Measurements from ENCODE around the gene MAPK10. TPM values are rescaled to one million over a fixed set of nuclear protein-coding genes. Genes with fewer than 3 reads are reported as not detected.
"Not testable (repeated sequence)": the region's sequence is repeated elsewhere in the genome, so short reads cannot be mapped to it uniquely, and the experiment has no call there.

MAPK10 gene
- polyA plus RNA-seq, 1 donor: 3.3 TPM

DNA sequence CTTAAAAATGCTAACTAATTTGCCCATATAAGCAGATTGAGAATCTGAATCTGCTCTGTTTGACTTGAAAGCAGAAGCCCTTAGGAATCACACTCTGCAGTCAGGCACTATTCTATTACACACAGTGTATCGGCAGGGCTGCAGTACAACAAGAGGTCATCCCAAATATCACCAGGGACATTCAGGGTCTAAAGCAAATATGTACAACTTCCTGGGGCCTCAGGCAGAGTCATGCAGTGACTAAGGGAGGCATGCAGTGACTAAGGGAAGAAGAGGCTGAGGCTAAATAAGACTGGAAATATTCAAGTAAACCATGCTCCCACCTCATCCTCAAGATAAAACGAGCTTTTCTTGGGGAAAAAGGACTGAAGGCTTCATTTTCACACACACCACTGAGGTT, 20.9 kb downstream of the MAPK10 start:
- DNase-seq (ENCODE audit: low read depth): no peak

DNA sequence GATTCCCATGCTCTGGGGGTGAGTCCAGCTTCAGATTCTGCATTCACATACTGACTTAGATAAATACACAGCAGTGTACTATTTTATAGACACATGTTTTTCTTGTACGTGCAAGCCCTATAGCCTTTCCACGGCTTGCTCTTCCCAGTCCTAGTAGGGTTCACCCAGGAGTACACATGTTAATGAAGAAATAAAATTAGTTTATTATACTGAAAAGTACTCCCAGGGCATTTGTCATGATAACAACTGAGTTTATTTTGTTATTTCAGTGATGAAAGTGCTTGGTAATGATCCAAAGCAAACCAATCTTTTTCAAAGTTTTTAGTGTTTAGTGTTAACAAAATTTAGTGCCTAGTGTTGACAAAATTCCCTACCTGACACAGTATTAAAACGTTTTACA, 21.3 kb downstream of the MAPK10 start:
- DNase-seq (ENCODE audit: low read depth): no peak

DNA sequence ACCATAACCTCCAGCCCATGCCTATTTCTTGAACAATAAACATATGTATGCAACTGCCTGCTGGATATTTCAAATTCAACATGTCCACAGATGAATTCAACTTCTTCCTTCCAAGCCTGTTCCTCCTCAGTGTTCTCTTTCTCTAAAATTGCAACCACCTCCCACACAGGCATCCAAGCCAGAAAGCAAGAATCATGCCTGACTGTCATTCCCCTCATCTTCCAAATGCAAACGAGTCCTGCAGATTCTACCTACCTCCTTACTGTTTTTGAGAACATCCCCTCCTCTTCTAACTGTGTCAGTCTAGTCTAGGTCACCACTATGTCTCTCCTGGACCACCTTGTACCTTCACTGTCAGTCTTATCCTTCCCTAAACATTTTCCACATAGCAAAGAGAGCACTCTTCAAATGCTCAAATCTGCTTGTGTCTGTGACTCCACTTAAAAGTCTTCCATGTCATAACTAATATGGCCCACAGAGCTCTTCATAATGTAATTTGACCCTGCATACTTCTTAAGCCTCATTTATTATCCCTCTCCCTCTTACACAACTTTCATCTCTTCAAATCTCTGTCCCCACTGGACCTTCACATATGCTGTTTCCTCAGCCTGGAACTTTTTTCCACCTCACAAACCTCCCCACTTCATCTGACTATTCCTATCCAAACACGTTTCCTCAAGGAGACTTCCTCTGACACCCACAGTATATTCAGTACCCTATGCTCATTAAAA, 25.7 kb downstream of the MAPK10 start:
- DNase-seq (ENCODE audit: low read depth): no peak

DNA sequence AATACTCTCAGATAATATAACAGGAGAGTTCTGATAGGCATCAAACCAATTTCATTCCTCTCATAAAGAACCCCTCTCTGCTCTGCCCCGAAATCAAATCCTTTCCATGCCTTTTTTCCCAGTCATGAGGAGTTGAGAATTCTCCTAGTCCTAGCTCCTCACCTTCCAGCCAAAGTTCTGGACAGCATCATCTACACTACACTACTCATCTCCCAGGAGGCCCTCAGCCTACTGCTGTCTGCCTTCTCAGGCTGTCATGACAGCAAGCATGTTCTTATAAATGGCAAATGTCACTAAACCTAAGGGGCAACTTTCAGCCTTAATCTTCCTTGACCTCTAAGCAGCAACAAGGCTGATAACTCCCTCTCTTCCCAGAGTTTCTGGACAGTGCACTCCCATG, 26.6 kb downstream of the MAPK10 start:
- no peak for DNase-seq (ENCODE audit: low read depth)

DNA sequence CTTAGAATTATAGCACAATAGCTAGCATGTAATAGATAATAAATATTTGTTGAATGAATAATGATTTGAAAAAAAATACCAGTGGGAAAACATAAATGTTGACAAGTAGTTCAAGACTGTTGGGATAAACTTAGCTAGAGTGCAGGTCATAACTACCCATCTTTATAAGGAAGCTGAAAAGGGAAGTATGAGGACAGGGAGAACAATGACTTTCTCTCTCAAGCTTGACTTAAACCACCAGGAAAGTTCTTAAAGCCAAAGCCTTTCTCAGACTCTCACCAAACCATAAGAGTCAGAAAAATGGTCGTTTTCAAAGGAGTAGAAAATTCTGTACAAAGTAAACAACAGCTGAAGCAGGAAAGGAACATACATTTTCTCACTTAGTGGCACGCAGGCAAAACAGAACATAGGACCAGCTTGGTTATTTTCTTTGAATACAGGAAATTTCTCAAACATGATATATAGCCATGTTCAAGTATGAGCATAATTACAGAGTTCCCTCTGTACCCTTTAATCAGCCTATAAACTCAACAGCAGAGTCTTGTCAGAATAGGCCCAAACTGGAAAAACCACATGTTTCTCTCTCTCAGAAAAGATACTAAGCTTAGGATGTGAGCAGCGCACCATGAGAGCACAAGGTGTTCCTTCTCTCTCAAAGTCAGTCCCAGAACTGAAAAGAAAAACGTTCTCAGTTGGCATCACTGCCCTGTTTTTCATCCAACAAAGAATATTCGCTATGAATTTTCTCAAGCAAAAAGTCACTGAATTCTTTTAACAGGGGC, 28.7 kb downstream of the MAPK10 start:
- no peak for DNase-seq (ENCODE audit: low read depth)

DNA sequence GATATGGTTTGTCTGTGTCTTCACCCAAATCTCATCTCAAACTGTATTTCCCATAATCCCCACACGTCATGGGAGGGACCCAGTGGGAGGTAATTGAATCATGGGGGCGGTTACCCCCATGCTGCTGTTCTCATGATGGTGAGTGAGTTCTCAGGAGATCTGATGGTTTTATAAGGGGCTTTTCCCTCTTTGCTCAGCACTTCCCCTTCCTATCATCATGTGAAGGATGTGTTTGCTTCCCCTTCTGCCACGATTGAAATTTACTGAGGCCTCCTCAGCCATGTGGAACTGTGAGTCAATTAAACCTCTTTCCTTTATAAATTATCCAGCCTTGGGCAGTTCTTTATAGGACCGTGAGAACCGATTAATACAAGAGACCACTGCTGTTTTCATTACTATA, 29.4 kb downstream of the MAPK10 start:
- DNase-seq (ENCODE audit: low read depth): not testable (repeated sequence)

DNA sequence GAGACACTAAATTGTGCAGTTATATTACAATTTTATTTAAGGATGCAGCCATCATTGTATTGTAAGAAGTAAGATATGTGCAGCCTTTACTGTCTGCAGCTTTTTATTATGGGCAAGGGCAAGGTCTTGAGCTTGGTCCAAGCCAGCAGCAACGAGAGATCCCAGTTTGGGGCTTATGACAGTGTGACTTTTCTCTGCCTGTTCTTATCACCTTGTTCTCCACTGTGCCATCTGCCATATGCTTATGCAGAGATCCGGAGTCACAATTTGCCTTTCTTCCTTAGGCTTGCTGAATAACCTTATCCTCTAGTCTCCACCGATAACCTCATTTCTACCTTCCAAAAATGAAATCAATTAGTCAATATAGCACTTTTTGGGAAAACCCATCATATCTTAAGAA, 30.4 kb downstream of the MAPK10 start:
- no peak for DNase-seq (ENCODE audit: low read depth)

DNA sequence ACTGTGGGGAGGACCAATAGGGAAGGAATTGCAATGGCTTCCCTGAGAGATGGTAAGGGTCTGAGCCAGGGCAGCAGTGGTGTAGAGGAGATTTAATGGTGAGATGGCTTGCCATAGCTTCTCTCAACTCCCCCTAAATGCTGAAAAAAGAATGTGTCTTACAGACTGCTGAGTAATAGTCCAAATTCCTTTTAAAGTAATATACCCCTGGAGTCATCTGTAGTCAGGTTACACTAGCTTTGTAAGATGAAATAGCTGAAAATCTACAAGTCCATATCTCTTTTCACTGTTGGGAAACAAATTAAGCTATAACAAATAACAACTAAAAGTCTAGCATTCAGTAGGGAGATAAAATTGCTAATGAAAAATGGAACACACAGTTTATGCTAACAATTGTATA, 33.5 kb downstream of the MAPK10 start:
- DNase-seq (ENCODE audit: low read depth): no peak

DNA sequence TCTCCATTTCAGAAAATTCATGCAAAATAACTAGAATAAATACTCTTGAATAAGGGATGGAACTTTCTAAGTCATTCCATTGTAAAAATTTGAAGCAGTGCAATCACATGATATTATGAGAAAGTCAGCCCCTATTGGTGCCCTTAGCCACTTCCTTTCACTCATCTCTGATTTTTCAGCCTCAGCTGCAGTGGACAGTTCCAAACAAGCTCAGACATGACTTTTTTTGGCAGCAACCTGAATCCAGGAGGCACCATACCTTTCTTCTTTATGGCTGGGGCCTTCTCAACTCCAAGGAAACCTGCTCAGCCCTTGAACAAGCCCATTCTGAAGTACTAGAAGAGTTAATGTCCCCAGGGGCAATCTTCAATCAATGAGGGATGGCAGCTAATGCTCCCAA, 40.5 kb downstream of the MAPK10 start:
- no peak for DNase-seq (ENCODE audit: low read depth)

DNA sequence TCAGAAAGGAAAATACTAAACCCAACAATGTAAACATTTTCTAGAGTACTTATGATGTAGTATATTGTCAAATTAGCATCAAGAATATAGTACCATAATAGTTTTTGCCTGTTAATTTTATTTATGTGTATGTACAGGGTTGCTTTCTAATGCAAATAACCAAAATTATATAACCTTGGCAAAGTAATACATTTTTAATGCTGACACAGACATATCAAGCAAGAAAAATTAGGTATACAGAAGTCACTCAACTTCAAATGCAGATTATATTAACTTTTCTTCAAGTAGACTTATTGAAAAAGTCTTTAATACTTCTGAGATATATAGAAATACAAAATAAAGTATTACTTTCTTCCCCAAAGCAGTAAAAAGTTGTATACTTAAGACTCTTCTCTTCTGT, 44.3 kb downstream of the MAPK10 start:
- DNase-seq (ENCODE audit: low read depth): no peak

DNA sequence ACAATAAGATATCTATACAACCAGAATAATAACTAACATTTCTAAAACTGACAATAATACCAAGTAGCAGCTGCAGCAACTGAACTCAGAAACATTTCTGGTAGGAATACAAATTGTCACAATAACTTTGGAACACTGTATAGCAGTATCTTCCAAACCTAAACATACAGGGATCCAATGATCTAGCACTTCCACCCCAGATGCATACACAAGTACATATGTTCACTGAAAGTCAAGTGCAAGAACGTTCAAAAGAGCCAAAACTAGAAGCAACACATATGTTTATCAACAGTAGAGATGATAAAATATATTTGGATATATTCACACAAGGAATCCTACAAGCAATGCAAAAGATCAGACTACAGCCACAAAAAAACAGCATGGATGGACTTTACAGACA, 46.2 kb downstream of the MAPK10 start:
- no peak for DNase-seq (ENCODE audit: low read depth)

DNA sequence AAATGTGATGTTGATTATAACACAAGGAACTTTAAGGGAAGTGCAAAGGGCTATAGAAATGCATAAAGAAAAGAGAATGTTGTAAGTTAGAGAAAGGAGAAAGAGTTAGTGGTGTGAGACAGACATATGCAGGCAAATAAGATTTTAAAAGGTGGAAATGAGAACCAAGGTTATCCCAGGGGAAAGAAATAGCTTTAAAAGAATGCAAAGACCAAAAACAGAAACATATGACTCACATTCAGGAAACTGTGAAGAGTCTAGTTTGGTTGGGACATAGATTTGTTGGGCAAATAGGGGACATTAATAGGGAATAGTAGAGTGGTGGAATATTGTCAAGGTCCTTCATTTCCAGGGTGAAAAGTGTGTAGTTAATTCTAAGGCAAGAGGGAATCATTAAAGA, 52.4 kb downstream of the MAPK10 start:
- DNase-seq (ENCODE audit: low read depth): no peak

DNA sequence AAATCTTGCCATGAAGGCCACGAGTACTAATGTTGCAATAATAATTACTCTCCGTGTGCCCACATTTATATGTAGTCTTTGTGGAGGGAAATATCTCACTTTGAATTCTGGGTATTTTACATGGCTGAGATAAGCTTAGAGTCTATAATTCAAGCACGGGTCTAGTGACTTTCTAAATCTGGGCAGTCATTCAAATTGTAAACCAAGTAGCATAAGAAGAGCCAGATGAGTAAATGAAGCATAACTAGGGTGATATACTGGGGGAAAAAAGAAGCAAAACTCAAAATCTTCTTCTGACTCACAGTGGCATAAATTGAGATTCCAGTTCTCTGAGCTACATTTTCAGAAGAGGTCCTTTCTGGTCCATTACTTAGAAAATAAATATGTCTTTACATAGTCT, 53.0 kb downstream of the MAPK10 start:
- DNase-seq (ENCODE audit: low read depth): peak; percentile 17

DNA sequence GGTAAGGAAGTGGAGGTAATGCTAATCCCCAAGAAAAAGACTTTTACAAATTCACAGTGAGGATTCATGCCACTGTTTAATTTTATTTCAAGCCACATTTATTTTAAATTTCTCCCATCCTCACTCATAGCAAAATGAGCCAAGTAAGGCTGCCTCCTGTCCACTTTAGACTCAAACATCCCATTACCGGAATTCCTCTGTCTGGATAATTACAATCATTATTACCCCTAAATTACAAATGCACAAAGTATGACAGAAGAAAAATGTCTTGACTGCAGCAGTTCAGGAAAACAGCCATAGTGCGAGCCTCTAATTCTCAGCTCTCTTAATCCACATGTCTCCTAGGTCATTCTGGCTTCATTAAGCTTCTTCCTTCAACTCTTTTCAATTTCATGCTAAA, 57.0 kb downstream of the MAPK10 start:
- DNase-seq (ENCODE audit: low read depth): no peak

DNA sequence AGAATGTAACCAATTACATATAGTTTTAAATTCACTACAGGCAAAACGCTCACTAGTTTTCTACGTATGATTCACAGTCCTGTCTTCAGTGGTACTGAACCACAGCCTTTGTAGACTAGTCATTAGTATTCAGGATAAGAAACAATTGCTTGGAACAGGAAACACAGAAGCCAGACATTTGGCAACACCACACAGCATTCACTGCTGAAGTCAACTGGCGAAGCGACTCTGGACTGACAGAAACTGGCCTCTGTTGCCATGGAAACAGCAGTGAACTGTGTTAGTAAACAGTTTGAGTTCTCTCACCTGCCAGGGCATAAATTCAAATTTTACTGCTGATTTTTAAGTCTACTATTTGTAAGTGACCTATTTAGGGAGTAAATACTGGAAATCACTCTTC, 57.6 kb downstream of the MAPK10 start:
- peak; percentile 71 for DNase-seq (ENCODE audit: low read depth)

DNA sequence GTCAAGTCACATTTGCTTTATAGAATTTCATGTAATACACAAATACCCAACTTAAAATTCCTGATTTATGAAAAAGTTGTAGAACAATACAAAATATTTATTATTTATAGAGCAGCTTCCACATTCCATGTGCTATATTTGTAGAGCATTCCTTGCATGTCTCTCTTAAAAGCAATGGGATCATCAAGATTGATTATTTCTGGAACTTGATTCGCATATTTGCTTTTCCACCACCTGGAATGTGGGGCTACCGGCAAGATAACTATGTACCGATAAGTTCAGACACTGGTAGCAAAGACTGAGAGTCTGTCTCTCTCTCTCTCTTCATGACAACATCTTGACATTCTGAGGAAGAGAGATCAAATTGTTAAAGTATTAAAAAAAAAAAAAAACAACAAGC, 59.3 kb downstream of the MAPK10 start:
- DNase-seq (ENCODE audit: low read depth): no peak

DNA sequence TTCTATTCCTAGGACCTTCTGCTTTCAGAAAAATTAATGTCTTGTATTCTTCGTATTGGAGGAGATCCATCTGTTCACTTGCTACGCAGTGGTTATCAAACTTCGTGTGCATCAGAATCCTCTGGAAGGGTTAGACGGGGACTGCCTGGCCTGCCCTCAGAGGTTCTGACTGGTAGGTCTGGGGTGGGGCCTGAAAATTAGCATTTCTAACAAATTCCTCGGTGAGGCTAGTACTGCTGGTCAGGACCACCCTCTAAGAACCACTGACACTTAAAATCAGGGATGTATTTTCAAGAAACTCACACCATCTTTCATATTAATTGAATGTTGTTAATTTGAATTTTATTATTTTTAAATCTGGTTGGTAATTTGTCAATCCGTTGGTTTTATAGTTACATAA, 63.0 kb downstream of the MAPK10 start:
- no peak for DNase-seq (ENCODE audit: low read depth)

DNA sequence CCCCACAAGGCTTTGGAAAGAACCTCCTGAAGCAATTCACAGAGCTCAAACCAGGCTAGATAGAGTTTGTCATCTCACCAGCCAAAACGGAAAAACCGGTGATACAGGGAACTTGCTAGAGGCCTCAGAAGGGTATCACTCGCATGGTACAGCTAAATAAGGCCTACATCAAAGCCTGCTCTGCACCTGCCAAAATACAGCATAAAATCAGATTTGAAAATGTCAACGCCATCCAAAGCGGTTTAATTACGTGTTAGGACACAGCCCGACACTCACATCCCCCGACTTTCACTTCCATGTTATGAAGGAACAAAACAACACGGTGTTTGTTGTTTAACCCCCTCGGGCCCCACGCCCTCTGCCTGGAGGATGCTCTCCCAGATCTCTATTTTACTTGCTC, 65.0 kb downstream of the MAPK10 start:
- DNase-seq (ENCODE audit: low read depth): no peak

DNA sequence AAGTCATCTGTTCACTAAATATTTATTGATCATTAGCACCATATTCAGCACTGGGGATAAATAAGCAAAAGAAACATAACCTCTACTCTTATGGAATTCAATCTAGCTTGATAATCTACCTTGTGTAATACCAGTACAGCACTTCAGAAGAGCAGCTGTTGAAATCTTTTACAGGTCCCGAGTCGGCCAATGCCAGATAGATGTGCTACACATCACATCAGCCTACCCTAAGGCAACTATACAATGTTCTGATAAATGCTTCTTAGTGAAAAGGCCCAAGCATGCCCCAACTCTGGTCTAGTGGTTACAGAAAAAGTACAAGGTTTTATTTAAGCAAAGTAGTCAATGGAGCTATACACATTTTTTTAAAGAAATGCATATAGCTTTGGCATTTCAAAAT, 68.7 kb downstream of the MAPK10 start:
- DNase-seq (ENCODE audit: low read depth): no peak

DNA sequence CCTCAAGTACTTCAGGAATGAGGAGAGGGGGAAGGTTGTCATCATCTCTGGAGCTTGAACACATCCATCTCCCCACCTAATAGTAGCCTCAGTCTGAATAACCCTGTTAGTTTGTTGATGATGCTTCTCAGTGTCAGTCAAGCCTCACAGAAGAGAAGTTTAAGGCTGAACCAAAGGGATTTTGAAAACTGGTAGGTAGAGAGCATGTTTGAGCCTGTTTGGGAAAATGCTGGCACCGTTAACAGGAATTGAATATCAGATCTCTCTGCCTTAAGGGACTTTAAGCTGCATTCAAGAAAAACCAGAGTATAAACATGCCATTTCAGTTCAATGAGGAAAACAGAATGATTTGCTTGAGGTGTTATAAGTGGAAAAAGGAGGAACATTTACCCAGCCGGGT, 73.1 kb downstream of the MAPK10 start:
- no peak for DNase-seq (ENCODE audit: low read depth)

DNA sequence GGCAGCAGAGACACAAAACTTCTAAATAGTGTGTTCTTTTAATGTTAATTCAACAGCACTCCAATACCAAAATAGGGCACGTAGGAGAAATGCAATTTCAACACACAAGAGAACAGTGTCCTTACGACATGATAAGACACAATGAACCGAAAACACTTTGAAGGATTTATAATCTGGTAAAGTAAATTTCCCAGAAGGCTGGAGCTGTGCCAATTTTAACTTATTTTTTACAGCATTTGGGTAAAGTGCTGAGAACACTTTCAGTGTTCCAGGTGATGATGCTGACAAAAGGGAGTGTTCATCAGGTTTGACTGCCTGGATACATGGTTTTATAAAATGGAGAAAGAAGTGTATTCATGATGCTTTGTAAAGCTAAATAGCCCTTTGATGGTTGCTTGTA, 76.5 kb downstream of the MAPK10 start:
- DNase-seq (ENCODE audit: low read depth): no peak

DNA sequence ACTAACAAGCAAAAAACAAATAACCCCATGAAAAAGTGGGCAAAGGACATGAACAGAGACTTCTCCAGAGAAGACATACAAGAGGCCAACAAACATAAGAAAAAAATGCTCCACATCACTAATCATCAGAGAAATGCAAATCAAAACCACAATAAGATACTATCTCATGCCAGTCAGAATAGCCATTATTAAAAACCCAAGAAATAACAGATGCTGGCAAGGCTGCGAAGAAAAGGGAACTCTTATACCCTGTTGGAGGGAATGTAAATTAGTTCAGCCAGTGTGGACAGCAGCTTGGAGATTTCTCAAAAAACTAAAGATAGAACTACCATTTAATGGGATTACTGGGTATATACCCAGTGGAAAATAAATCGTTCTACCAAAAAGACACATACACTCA, 79.6 kb downstream of the MAPK10 start:
- no peak for DNase-seq (ENCODE audit: low read depth)

DNA sequence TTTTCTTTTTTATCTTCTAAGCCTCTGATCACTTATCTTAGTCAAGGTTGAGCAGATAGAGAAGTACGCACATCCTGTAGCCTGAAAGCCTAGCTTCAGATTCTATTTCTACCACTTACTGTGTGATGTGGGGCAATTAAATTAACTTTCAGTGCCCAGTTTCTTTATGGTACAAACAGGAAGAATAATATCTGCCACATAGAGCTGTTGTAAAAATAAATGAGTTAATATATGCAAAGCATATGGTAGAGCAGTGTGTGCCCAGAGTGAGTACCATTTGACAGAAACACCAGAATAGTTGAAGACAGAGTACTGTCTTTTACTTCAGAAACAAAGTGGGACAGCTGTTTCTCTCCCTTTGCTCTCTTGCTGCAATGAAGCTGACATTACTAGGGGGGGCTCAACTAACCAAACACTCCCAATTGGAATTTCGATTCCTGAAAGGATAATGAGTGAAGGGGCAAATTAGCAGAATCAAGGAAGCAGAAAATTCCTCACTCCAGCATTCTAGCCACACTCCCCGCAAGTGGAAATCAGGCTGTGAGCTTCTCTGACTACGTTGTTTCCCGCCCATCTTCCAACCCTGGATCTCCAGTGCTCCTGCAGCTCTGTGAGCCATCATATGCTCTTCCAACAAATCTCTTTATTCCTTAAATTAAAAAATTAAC, 80.4 kb downstream of the MAPK10 start:
- no peak for DNase-seq (ENCODE audit: low read depth)
